Measurements from ENCODE around the gene MLC1. TPM values are rescaled to one million over a fixed set of nuclear protein-coding genes. Genes with fewer than 3 reads are reported as not detected.

Gene MLC1
- total RNA-seq, 4 donors from 2014 or later = under 0.01 to 0.70 TPM; not detected in 2

- intact Hi-C loops (cut with DNase I) = no loop called here
Measured at GRCh38 chr22:50074056-50074455, 11.2 kb downstream of the MLC1 start.

GRCh38 chr22:50072714-50073538 lies 12.3 kb downstream of the MLC1 start:
- H3K9me3 ChIP-seq = no peaks in the 10 kb centered on the region
- 77 to 87% methylated on average over 10 to 21 of the region's 28 CpGs for WGBS, 2 donors
- no peak for DNase-seq
- peaks cover 0 to 42% (median 0%) of the 10 kb centered on the region in 4 donors for H3K27me3 ChIP-seq
- intact Hi-C loops (cut with DNase I) = no loop called here
- H3K36me3 ChIP-seq = no peaks in the 10 kb centered on the region
- H3K4me1 ChIP-seq = peaks cover 0 to 14% (median 0%) of the 10 kb centered on the region in 3 donors
- H3K27ac ChIP-seq = no peak overlapping the region
- H3K4me3 ChIP-seq = no peak overlapping the region
- TF ChIP-seq POLR2A (IDR thresholded peaks at IDR 0.05) (no peak), CTCF (IDR thresholded peaks at IDR 0.05) (no peak)

More at GRCh38 chr22:50074056-50074455, 11.2 kb downstream of the MLC1 start:
- Histone ChIP-seq H3K27ac (no peak overlapping the region), H3K9me3 (no peaks in the 10 kb centered on the region), H3K4me3 (no peak overlapping the region), H3K36me3 (no peaks in the 10 kb centered on the region), H3K4me1 (peaks cover 0 to 21% (median 0%) of the 10 kb centered on the region in 3 donors), H3K27me3 (peaks cover 0 to 45% (median 0%) of the 10 kb centered on the region in 4 donors)
- WGBS, 2 donors = 63 to 70% methylated on average over 15 to 16 of the region's 17 CpGs
- DNase-seq = no peak
- TF ChIP-seq CTCF (IDR thresholded peaks at IDR 0.05) = no peak
- no peak for TF ChIP-seq POLR2A (IDR thresholded peaks at IDR 0.05)

- H3K9me3 ChIP-seq = no peaks in the 10 kb centered on the region
- TF ChIP-seq CTCF (IDR thresholded peaks at IDR 0.05) = no peak
- no peak for TF ChIP-seq POLR2A (IDR thresholded peaks at IDR 0.05)
- 85% methylated on average over 5 of the region's 9 CpGs; no CpG with 5 or more reads in 1 of the 2 donors for WGBS, 2 donors
- intact Hi-C loops (cut with DNase I) = no loop called here
- no peaks in the 10 kb centered on the region for H3K36me3 ChIP-seq
- H3K27me3 ChIP-seq = peaks cover 0 to 42% (median 0%) of the 10 kb centered on the region in 4 donors
- DNase-seq = no peak
- no peak overlapping the region for H3K4me3 ChIP-seq
- H3K4me1 ChIP-seq = peaks cover 0 to 14% (median 0%) of the 10 kb centered on the region in 3 donors
- no peak overlapping the region for H3K27ac ChIP-seq
Measured at GRCh38 chr22:50072167-50072555, 13.1 kb downstream of the MLC1 start.

GRCh38 chr22:50071432-50072166 lies 13.6 kb downstream of the MLC1 start:
- 91% methylated on average over 8 of the region's 14 CpGs; no CpG with 5 or more reads in 1 of the 2 donors for WGBS, 2 donors
- DNase-seq = no peak
- Histone ChIP-seq H3K9me3 (no peaks in the 10 kb centered on the region), H3K4me3 (no peak overlapping the region), H3K27me3 (peaks cover 0 to 42% (median 0%) of the 10 kb centered on the region in 4 donors), H3K36me3 (no peaks in the 10 kb centered on the region), H3K27ac (no peak overlapping the region), H3K4me1 (peaks cover 0 to 14% (median 0%) of the 10 kb centered on the region in 3 donors)
- TF ChIP-seq CTCF (IDR thresholded peaks at IDR 0.05) (no peak), POLR2A (IDR thresholded peaks at IDR 0.05) (no peak)
- intact Hi-C loops (cut with DNase I) = no loop called here

GRCh38 chr22:50070366-50070765 lies 14.9 kb downstream of the MLC1 start:
- H3K4me1 ChIP-seq = peaks cover 0 to 11% (median 0%) of the 10 kb centered on the region in 3 donors
- no peaks in the 10 kb centered on the region for H3K9me3 ChIP-seq
- no peak for TF ChIP-seq POLR2A (IDR thresholded peaks at IDR 0.05)
- no peak for TF ChIP-seq CTCF (IDR thresholded peaks at IDR 0.05)
- 78 to 83% methylated on average over 5 to 6 of the region's 8 CpGs for WGBS, 2 donors
- DNase-seq = no peak
- no peak overlapping the region for H3K4me3 ChIP-seq
- H3K36me3 ChIP-seq = no peaks in the 10 kb centered on the region
- peaks cover 0 to 37% (median 0%) of the 10 kb centered on the region in 4 donors for H3K27me3 ChIP-seq
- intact Hi-C loops (cut with DNase I) = no loop called here
- H3K27ac ChIP-seq = no peak overlapping the region

Data from esophagus squamous epithelium (tissue), 5 donors.